DOHH2 (cell line): ENCODE results near the gene AKAP8L.

ENCODE experiments used
- CTCF ChIP-seq: fragments of 200-600 bp; sonication (generic); IDR thresholded peaks from one replicate; pipeline ENCODE4 v1.5.1; 2014; ENCODE audit warnings: antibody characterized with exemption, mild to moderate bottlenecking, low read depth, low read length; ENCODE audit not compliant: poor library complexity, severe bottlenecking
- EZH2phosphoT487 ChIP-seq: fragments of 200-600 bp; sonication (generic); IDR thresholded peaks from 2 replicates; pipeline ENCODE4 v1.6.1; 2017; ENCODE audit warnings: borderline replicate concordance, mild to moderate bottlenecking, antibody characterized with exemption, low read length, moderate library complexity, mixed read lengths

- TF ChIP-seq CTCF (no peak), EZH2phosphoT487 (no peak)
Observed at GRCh38 chr19:15436826-15437110, 18.0 kb upstream of the AKAP8L start.
